ENCODE measurements around the gene LRCH3. TPM values are rescaled to one million over a fixed set of nuclear protein-coding genes. Genes with fewer than 3 reads are reported as not detected.

LRCH3 gene
- total RNA-seq, 1 experiment from 2014 or later: 63.6 TPM

DNA sequence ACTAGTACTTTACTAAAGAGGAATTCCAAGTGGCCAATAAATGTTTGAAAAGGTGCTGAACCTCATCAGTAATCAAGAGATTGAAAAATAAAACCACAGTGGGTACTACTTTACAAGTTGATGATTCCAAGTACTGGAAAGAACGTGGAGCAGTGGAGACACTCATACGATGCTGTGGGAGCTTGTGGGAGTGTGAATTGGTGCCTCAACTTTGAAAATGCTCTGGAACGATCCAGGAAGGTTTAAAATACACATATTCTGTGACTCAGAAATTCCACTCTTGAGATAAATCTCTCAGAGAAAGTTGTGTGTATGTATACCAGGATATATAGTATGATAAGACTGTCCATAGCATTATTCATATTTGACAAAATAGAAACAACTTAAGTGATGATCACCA, 9.3 kb downstream of the LRCH3 start:
- Mint-ChIP-seq H3K27ac (peak overlapping the region; percentile 71), H3K27me3 (ENCODE audit: low read depth) (no peaks in the 10 kb centered on the region), H3K36me3 (no peaks in the 10 kb centered on the region), H3K4me3 (no peak overlapping the region), H3K9me3 (no peaks in the 10 kb centered on the region), H3K4me1 (peaks cover 26% of the 10 kb centered on the region)
- ATAC-seq (no peak), DNase-seq (ENCODE audit: low spot score) (no peak)
- ChIA-PET POLR2A (interaction anchor here (1.2 kb wide), 1 partner anchor 9 kb away, joined by 3 read pairs; the partner anchor contains the start of gene LRCH3), CTCF (interaction anchor here (0.8 to 1.5 kb wide), 3 partner anchors 9 to 105 kb away, joined by 3 to 5 read pairs (median 3); partner anchors contain the start of gene LRCH3)
- TF ChIP-seq, protein P1, sequence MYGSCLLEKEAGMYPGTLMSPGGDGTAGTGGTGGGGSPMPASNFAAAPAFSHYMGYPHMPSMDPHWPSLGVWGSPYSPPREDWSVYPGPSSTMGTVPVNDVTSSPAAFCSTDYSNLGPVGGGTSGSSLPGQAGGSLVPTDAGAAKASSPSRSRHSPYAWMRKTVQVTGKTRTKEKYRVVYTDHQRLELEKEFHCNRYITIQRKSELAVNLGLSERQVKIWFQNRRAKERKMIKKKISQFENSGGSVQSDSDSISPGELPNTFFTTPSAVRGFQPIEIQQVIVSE (CRISPR knock-in tag; IDR thresholded peaks at IDR 0.05; ENCODE audit: borderline replicate concordance): no peak
- no peak for TF ChIP-seq MYBL2 (CRISPR knock-in tag; IDR thresholded peaks at IDR 0.05)
- no peak for TF ChIP-seq CREM (CRISPR knock-in tag; IDR thresholded peaks at IDR 0.05)
- no peak for TF ChIP-seq NR1H2 (CRISPR knock-in tag; IDR thresholded peaks at IDR 0.05)
- no peak for TF ChIP-seq NFATC4 (CRISPR knock-in tag; IDR thresholded peaks at IDR 0.05)
- no peak for TF ChIP-seq CBFB (CRISPR knock-in tag; IDR thresholded peaks at IDR 0.05; ENCODE audit: low read depth)
- no peak for TF ChIP-seq FOXJ3 (CRISPR knock-in tag; IDR thresholded peaks at IDR 0.05; ENCODE audit: borderline replicate concordance)
- TF ChIP-seq, protein P2, sequence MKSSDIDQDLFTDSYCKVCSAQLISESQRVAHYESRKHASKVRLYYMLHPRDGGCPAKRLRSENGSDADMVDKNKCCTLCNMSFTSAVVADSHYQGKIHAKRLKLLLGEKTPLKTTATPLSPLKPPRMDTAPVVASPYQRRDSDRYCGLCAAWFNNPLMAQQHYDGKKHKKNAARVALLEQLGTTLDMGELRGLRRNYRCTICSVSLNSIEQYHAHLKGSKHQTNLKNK (CRISPR knock-in tag; IDR thresholded peaks at IDR 0.05): no peak
- TF ChIP-seq, protein P3, sequence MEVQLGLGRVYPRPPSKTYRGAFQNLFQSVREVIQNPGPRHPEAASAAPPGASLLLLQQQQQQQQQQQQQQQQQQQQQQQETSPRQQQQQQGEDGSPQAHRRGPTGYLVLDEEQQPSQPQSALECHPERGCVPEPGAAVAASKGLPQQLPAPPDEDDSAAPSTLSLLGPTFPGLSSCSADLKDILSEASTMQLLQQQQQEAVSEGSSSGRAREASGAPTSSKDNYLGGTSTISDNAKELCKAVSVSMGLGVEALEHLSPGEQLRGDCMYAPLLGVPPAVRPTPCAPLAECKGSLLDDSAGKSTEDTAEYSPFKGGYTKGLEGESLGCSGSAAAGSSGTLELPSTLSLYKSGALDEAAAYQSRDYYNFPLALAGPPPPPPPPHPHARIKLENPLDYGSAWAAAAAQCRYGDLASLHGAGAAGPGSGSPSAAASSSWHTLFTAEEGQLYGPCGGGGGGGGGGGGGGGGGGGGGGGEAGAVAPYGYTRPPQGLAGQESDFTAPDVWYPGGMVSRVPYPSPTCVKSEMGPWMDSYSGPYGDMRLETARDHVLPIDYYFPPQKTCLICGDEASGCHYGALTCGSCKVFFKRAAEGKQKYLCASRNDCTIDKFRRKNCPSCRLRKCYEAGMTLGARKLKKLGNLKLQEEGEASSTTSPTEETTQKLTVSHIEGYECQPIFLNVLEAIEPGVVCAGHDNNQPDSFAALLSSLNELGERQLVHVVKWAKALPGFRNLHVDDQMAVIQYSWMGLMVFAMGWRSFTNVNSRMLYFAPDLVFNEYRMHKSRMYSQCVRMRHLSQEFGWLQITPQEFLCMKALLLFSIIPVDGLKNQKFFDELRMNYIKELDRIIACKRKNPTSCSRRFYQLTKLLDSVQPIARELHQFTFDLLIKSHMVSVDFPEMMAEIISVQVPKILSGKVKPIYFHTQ (CRISPR knock-in tag; IDR thresholded peaks at IDR 0.05): no peak
- no peak for TF ChIP-seq ESRRA (CRISPR knock-in tag; IDR thresholded peaks at IDR 0.05; ENCODE audit: borderline replicate concordance)

DNA sequence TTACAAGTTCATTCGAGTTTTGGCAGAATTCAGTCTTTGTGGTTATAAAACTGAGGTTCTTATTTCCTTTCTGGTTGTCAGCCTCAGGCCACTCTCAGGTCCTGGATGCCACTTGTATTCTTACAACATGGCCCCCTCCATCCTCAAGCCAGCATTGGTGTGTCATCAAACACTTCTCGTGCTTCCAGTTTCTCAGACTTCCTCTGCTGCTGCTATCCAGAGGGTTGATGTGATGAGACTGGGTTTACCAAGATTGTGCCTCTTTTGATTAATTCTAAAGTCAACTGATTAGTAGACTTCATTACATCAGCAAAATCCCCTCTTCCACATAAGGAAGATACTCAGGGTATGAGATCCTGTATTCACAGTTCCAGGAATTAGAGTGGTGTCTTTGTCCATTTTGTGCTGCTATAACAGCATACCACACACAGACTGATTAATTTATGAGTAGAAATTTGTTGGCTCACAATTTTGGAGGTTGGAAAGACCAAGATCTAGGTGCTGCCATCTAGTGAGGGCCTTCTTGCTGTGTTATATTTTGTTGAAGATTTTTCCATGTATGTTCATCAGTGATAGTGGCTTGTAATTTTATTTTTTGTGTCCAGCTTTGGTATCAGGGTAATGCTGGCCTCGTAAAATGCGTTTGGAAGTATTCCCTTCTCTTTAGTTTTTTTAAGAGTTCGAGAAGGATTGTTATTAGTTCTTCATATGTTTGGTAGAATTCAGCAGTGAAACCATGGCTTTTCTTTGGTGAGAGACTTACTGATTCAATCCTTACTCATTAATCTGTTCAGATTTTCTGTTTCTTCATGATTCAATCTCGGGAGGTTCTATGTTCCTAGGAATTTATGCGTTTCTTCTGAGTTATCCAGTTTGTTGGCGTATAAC, 11.1 kb downstream of the LRCH3 start:
- ATAC-seq: no peak
- H3K36me3 Mint-ChIP-seq: peaks cover 3% of the 10 kb centered on the region; the same call in 1 of the 2 replicates
- DNase-seq (ENCODE audit: low spot score): no peak
- H3K9me3 Mint-ChIP-seq: no peaks in the 10 kb centered on the region
- ChIA-PET POLR2A (no interaction called here), CTCF (interaction anchor here (0.6 to 1.5 kb wide), 6 partner anchors 9 to 1641 kb away, joined by 3 to 6 read pairs (median 4); partner anchors contain the start of gene LRCH3)
- H3K27ac Mint-ChIP-seq: peak overlapping the region; percentile 83
- no peak overlapping the region for H3K4me3 Mint-ChIP-seq
- peaks cover 23% of the 10 kb centered on the region for H3K4me1 Mint-ChIP-seq
- no peaks in the 10 kb centered on the region for H3K27me3 Mint-ChIP-seq (ENCODE audit: low read depth)
- no peak for TF ChIP-seq FOXP1 (CRISPR knock-in tag; IDR thresholded peaks at IDR 0.05; ENCODE audit: borderline replicate concordance)
- TF ChIP-seq, protein P4, sequence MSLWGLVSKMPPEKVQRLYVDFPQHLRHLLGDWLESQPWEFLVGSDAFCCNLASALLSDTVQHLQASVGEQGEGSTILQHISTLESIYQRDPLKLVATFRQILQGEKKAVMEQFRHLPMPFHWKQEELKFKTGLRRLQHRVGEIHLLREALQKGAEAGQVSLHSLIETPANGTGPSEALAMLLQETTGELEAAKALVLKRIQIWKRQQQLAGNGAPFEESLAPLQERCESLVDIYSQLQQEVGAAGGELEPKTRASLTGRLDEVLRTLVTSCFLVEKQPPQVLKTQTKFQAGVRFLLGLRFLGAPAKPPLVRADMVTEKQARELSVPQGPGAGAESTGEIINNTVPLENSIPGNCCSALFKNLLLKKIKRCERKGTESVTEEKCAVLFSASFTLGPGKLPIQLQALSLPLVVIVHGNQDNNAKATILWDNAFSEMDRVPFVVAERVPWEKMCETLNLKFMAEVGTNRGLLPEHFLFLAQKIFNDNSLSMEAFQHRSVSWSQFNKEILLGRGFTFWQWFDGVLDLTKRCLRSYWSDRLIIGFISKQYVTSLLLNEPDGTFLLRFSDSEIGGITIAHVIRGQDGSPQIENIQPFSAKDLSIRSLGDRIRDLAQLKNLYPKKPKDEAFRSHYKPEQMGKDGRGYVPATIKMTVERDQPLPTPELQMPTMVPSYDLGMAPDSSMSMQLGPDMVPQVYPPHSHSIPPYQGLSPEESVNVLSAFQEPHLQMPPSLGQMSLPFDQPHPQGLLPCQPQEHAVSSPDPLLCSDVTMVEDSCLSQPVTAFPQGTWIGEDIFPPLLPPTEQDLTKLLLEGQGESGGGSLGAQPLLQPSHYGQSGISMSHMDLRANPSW (CRISPR knock-in tag; conservative IDR thresholded peaks at IDR 0.05; ENCODE audit: low read depth): no peak
- TF ChIP-seq ESRRA (CRISPR knock-in tag; IDR thresholded peaks at IDR 0.05; ENCODE audit: borderline replicate concordance): no peak
- no peak for TF ChIP-seq OVOL2 (CRISPR knock-in tag; IDR thresholded peaks at IDR 0.05; ENCODE audit: borderline replicate concordance)
- TF ChIP-seq NFYB (CRISPR knock-in tag; conservative IDR thresholded peaks at IDR 0.05; ENCODE audit: low read depth): no peak
- no peak for TF ChIP-seq ZNF232 (CRISPR knock-in tag; IDR thresholded peaks at IDR 0.05)
- no peak for TF ChIP-seq GABPB1 (CRISPR knock-in tag; IDR thresholded peaks at IDR 0.05)
- TF ChIP-seq, protein P5, sequence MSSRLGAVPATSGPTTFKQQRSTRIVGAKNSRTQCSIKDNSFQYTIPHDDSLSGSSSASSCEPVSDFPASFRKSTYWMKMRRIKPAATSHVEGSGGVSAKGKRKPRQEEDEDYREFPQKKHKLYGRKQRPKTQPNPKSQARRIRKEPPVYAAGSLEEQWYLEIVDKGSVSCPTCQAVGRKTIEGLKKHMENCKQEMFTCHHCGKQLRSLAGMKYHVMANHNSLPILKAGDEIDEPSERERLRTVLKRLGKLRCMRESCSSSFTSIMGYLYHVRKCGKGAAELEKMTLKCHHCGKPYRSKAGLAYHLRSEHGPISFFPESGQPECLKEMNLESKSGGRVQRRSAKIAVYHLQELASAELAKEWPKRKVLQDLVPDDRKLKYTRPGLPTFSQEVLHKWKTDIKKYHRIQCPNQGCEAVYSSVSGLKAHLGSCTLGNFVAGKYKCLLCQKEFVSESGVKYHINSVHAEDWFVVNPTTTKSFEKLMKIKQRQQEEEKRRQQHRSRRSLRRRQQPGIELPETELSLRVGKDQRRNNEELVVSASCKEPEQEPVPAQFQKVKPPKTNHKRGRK (CRISPR knock-in tag; IDR thresholded peaks at IDR 0.05; ENCODE audit: borderline replicate concordance): no peak
- TF ChIP-seq, protein P6, sequence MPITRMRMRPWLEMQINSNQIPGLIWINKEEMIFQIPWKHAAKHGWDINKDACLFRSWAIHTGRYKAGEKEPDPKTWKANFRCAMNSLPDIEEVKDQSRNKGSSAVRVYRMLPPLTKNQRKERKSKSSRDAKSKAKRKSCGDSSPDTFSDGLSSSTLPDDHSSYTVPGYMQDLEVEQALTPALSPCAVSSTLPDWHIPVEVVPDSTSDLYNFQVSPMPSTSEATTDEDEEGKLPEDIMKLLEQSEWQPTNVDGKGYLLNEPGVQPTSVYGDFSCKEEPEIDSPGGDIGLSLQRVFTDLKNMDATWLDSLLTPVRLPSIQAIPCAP (CRISPR knock-in tag; IDR thresholded peaks at IDR 0.05): no peak

All from WTC11 (cell line).